ENCODE measurements around the gene NLRP6.
"Not testable (repeated sequence)": the region's sequence is repeated elsewhere in the genome, so short reads cannot be mapped to it uniquely, and the experiment has no call there.

Gene NLRP6

DNA sequence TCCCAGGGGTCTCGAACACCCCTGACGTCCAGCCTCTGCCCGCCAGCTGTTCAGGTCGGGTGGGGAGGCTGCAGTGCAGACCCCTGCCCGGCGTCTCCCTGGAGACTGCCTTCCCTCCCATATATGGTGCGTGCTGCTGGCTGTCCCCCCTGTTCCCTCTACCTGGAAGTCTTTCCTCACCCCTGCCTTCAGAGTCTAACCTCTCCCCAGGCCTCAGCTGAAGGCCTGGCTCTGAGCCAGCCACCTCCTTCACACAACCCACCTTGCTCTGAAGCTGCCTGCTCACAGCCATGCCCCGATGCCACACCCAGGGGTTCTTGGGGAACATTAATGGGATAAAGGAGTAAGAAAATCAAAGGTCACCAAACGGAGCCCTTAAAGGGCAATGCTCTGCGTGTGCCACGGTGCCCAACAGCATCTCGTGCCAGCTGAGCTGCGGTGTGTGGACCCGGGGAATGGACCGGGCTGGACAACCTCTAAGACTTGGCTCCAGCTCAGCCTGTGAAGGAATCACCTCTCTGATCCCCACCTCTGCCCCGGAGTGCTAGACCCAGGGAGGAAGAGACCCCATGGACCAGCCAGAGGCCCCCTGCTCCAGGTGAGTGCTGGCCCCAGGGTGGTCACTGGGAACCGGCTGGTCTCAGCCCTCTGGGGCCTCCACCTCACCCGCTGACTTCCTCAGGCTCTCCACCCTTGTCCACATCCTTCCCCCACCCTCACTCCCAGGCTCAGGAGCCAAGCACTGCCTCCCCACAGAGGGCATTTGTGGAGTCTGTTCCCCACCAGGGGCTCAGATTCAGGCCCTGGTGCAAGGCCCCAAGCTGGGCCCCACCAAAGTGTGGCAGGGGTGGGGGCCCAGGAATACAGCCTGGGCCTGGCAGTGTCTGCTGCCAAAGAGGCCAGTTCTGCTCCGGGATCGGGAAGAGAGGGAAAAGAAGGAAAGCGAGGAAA, at the start of gene NLRP6:
TSS of gene NLRP6 (plus strand) at position 407 of the 951 bp plus-strand sequence. CDS start at position 570, 163 bp downstream.
- H3K4me1 ChIP-seq (ENCODE audit: insufficient read depth, low read length): peaks cover 10% of the 10 kb centered on the region
- H3K27me3 ChIP-seq (ENCODE audit: insufficient read depth, low read length): no peaks in the 10 kb centered on the region
- H3K9me3 ChIP-seq (ENCODE audit: low read length): peaks cover 2% of the 10 kb centered on the region
- no peaks in the 10 kb centered on the region for H3K36me3 ChIP-seq (ENCODE audit: insufficient read depth, low read length)
- no peak within 1 kb of the TSS for H2AFZ ChIP-seq (ENCODE audit: low read depth, low read length)
- no peak within 1 kb of the TSS for H3K4me3 ChIP-seq (ENCODE audit: low read length)

- Histone ChIP-seq H3K27me3 (ENCODE audit: insufficient read depth, low read length) (no peaks in the 10 kb centered on the region), H3K9me3 (ENCODE audit: low read length) (no peaks in the 10 kb centered on the region), H3K36me3 (ENCODE audit: insufficient read depth, low read length) (peaks cover 19% of the 10 kb centered on the region), H2AFZ (ENCODE audit: low read depth, low read length) (no peak overlapping the region), H3K4me1 (ENCODE audit: insufficient read depth, low read length) (peaks cover 6% of the 10 kb centered on the region), H3K4me3 (ENCODE audit: low read length) (no peak overlapping the region)
These were observed 47.8 kb upstream of the NLRP6 start for GRCh38 chr11:230431-230830.

GRCh38 chr11:232783-233565, 45.2 kb upstream of the NLRP6 start:
- H3K4me3 ChIP-seq (ENCODE audit: low read length): no peak overlapping the region
- H3K4me1 ChIP-seq (ENCODE audit: insufficient read depth, low read length): peaks cover 11% of the 10 kb centered on the region
- H3K9me3 ChIP-seq (ENCODE audit: low read length): no peaks in the 10 kb centered on the region
- no peak overlapping the region for H2AFZ ChIP-seq (ENCODE audit: low read depth, low read length)
- H3K27me3 ChIP-seq (ENCODE audit: insufficient read depth, low read length): no peaks in the 10 kb centered on the region
- peaks cover 14% of the 10 kb centered on the region for H3K36me3 ChIP-seq (ENCODE audit: insufficient read depth, low read length)

DNA sequence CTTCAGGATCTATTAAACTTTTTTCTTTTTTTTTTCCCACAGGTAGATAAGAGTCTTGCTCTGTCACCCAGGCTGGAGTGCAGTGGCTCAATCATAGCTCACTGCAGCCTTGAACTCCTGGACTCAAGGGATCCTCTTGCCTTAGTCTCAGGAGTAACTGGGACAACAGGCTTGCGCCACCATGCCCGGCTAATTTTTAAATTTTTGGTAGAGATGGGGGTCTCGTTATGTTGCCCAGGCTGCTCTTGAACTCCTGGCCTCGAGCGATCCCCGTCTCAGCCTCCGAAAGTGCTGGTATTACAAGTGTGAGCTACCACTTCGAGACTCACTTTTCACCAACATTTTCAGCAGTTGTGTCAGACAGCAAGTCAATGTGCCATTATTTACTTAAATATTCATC, 43.0 kb upstream of the NLRP6 start:
- Histone ChIP-seq H3K36me3 (ENCODE audit: insufficient read depth, low read length) (peaks cover 17% of the 10 kb centered on the region), H3K27me3 (ENCODE audit: insufficient read depth, low read length) (no peaks in the 10 kb centered on the region), H3K4me1 (ENCODE audit: insufficient read depth, low read length) (peaks cover 15% of the 10 kb centered on the region), H3K9me3 (ENCODE audit: low read length) (no peaks in the 10 kb centered on the region), H2AFZ (ENCODE audit: low read depth, low read length) (no peak overlapping the region), H3K4me3 (ENCODE audit: low read length) (peak overlapping the region; percentile 86)

DNA sequence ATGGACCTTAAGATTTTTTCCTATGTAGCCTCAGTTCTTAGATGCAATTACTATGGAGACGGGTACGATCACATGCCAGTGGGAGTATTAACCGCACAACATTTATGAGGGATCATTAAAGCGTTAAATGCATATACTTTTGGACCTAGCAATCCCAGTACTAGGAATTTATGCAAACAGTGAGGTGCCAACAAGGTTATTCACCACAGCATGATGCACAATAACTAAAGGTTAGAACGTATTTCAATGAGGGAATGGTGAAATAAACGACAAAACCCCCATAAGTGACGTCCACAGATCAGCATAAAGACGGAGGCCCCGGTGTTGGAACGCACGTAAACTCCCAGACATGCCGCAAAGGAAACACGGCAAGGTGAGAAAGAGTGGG, 42.6 kb upstream of the NLRP6 start:
- peak overlapping the region; percentile 86 for H3K4me3 ChIP-seq (ENCODE audit: low read length)
- no peaks in the 10 kb centered on the region for H3K27me3 ChIP-seq (ENCODE audit: insufficient read depth, low read length)
- no peaks in the 10 kb centered on the region for H3K9me3 ChIP-seq (ENCODE audit: low read length)
- no peak overlapping the region for H2AFZ ChIP-seq (ENCODE audit: low read depth, low read length)
- peaks cover 16% of the 10 kb centered on the region for H3K36me3 ChIP-seq (ENCODE audit: insufficient read depth, low read length)
- H3K4me1 ChIP-seq (ENCODE audit: insufficient read depth, low read length): peaks cover 15% of the 10 kb centered on the region

- Histone ChIP-seq H3K36me3 (ENCODE audit: insufficient read depth, low read length) (peaks cover 19% of the 10 kb centered on the region), H3K9me3 (ENCODE audit: low read length) (no peaks in the 10 kb centered on the region), H3K4me3 (ENCODE audit: low read length) (peak within 1 kb of the TSS; percentile 90), H3K27me3 (ENCODE audit: insufficient read depth, low read length) (no peaks in the 10 kb centered on the region), H3K4me1 (ENCODE audit: insufficient read depth, low read length) (peaks cover 15% of the 10 kb centered on the region), H2AFZ (ENCODE audit: low read depth, low read length) (peak within 1 kb of the TSS; percentile 33)
These were observed 42.0 kb upstream of the NLRP6 start, which contains the start of gene SIRT3 for GRCh38 chr11:235997-236773. SIRT3 (minus strand) TSS chr11:236342; CDS start chr11:236328, 14 bp downstream.

DNA sequence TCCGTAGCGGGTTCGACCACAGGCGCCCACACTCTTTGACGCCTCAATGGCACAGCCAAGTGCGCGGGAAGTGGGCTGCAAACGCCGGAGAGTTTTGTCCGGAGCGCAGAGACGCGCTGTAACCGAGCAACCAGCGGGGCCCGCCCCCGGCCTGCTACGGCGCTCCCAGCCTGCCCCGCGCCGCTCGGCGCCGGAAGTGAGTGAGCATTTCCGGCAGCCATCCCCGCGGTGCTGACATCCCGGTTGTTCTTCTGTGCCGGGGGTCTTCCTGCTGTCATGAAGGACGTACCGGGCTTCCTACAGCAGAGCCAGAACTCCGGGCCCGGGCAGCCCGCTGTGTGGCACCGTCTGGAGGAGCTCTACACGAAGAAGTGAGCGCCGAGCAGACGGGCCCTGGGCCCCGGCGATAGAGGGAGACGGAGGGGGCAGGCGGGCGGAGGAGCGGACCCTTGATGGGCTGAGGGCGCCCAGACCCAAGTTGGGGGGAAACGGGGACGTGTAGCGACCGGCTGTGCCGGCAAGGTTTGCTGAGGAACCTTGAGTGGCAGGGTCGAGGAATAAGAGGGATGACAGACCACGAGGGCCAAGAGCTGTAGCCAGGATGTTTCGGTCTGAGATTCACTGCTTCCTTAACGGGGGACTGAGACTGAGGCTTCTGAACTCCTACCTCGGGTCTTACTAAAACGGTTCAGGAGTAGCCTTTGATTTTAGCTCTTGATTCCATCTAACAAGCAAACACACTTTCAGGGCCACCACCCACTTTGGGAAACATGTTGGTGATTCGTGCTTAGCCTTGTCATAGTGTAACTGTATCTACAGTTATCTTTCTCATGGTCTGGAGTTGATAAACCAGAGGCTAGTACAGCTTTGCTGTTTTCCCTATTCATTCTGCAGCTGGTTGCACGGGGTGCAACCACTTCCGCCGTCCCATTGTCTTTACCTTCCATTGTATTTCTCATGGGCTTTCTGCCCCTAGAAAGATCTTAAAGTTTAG, 41.1 kb upstream of the NLRP6 start, which contains the start of gene PSMD13:
TSS of gene PSMD13 (plus strand) at position 203 of the 994 bp plus-strand sequence. CDS start at position 277, 74 bp downstream.
- H3K36me3 ChIP-seq (ENCODE audit: insufficient read depth, low read length): peaks cover 26% of the 10 kb centered on the region
- H3K4me1 ChIP-seq (ENCODE audit: insufficient read depth, low read length): peaks cover 15% of the 10 kb centered on the region
- H3K9me3 ChIP-seq (ENCODE audit: low read length): no peaks in the 10 kb centered on the region
- peak within 1 kb of the TSS; percentile 90 for H3K4me3 ChIP-seq (ENCODE audit: low read length)
- H2AFZ ChIP-seq (ENCODE audit: low read depth, low read length): peak within 1 kb of the TSS; percentile 33
- H3K27me3 ChIP-seq (ENCODE audit: insufficient read depth, low read length): no peaks in the 10 kb centered on the region

DNA sequence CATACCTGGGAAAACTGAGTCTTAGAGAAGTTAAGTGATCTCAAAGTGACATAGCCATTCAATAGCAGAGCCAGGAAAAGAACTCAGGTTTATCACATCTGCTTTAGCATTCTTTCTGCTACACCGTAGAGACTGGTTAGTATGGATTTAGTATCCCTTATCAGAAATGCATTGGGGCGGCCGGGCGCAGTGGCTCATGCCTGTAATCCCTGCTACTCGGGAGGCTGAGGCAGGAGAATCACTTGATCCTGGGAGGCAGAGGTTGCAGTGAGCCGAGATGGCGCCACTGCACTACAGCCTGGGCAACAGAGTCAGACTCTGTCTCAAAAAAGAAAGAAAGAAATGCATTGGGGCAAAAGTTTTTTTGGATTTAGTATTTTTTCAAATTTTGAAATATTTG, 39.9 kb upstream of the NLRP6 start:
- peaks cover 31% of the 10 kb centered on the region for H3K36me3 ChIP-seq (ENCODE audit: insufficient read depth, low read length)
- not testable (repeated sequence) for H3K9me3 ChIP-seq (ENCODE audit: low read length); H2AFZ ChIP-seq (ENCODE audit: low read depth, low read length); H3K27me3 ChIP-seq (ENCODE audit: insufficient read depth, low read length)
- H3K4me3 ChIP-seq (ENCODE audit: low read length): peak overlapping the region; percentile 90
- H3K4me1 ChIP-seq (ENCODE audit: insufficient read depth, low read length): peaks cover 15% of the 10 kb centered on the region

- H3K27me3 ChIP-seq (ENCODE audit: insufficient read depth, low read length): no peaks in the 10 kb centered on the region
- H3K9me3 ChIP-seq (ENCODE audit: low read length): no peaks in the 10 kb centered on the region
- H2AFZ ChIP-seq (ENCODE audit: low read depth, low read length): no peak overlapping the region
- peaks cover 10% of the 10 kb centered on the region for H3K4me1 ChIP-seq (ENCODE audit: insufficient read depth, low read length)
- no peak overlapping the region for H3K4me3 ChIP-seq (ENCODE audit: low read length)
- H3K36me3 ChIP-seq (ENCODE audit: insufficient read depth, low read length): peaks cover 50% of the 10 kb centered on the region
These were observed 37.9 kb upstream of the NLRP6 start for GRCh38 chr11:240315-240714.

DNA sequence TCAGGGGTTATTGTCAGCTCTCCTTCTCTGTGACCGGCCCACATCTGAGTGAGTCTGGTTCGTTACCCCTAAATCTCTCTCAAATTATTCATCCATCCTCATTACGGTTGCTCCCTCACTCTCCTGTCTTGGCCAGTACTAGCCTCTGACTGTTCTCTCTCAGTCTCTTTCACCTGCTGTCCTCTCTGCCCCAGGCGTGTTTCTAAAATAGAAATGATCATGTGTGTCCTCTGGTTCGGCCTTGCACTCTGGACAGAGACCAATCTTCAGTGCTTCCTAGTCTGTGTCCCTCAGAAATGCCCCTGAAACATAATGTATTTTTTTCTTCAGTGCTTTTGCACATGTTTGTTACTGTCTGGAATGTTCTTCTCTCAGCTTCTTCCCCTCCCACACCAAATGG, 36.6 kb upstream of the NLRP6 start:
- H3K36me3 ChIP-seq (ENCODE audit: insufficient read depth, low read length): peaks cover 61% of the 10 kb centered on the region
- H3K4me3 ChIP-seq (ENCODE audit: low read length): no peak overlapping the region
- no peaks in the 10 kb centered on the region for H3K9me3 ChIP-seq (ENCODE audit: low read length)
- no peaks in the 10 kb centered on the region for H3K27me3 ChIP-seq (ENCODE audit: insufficient read depth, low read length)
- no peak overlapping the region for H2AFZ ChIP-seq (ENCODE audit: low read depth, low read length)
- peaks cover 8% of the 10 kb centered on the region for H3K4me1 ChIP-seq (ENCODE audit: insufficient read depth, low read length)

DNA sequence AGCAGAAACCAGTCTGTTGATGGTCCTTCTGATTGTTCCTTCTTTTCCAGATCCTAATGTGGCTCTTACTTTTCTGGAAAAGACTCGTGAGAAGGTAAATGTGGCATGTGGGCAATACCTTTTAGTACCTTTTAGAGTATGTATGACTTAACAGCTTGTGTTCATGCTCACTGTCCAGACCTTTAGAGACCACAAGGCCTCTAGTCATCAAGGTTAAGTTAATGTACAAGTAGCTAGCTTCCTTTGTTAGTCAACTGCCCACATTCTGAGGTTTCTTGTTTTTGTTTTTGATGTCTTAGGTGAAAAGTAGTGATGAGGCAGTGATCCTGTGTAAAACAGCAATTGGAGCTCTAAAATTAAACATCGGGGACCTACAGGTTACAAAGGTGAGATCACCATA, 33.8 kb upstream of the NLRP6 start:
- H3K9me3 ChIP-seq (ENCODE audit: low read length): no peaks in the 10 kb centered on the region
- H2AFZ ChIP-seq (ENCODE audit: low read depth, low read length): no peak overlapping the region
- H3K36me3 ChIP-seq (ENCODE audit: insufficient read depth, low read length): peaks cover 79% of the 10 kb centered on the region
- no peaks in the 10 kb centered on the region for H3K27me3 ChIP-seq (ENCODE audit: insufficient read depth, low read length)
- H3K4me1 ChIP-seq (ENCODE audit: insufficient read depth, low read length): no peaks in the 10 kb centered on the region
- H3K4me3 ChIP-seq (ENCODE audit: low read length): no peak overlapping the region

DNA sequence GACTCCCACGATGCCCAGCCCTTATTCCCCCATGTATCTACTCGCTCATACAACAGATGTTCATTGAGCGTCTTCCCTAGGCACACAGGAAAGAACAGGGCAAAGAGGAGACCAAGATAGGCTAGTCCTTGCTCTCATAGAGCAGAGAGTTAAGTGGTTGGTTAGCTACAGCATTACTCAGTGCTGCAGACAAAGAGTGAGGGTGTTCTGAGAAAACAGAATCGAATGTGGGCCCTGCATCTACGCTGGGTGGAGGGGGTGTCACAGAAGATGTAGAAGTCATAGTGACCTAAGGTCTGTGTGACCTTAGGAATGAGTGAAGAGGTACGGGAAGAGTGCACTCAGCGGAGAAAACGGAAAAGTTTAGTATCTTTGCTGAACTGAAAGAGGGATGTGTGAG, 29.1 kb upstream of the NLRP6 start:
- Histone ChIP-seq H3K27me3 (ENCODE audit: insufficient read depth, low read length) (no peaks in the 10 kb centered on the region), H3K4me3 (ENCODE audit: low read length) (no peak overlapping the region), H3K4me1 (ENCODE audit: insufficient read depth, low read length) (no peaks in the 10 kb centered on the region), H3K36me3 (ENCODE audit: insufficient read depth, low read length) (peaks cover 89% of the 10 kb centered on the region), H2AFZ (ENCODE audit: low read depth, low read length) (no peak overlapping the region), H3K9me3 (ENCODE audit: low read length) (no peaks in the 10 kb centered on the region)

Measured in neuron (in vitro differentiated cells).